Keratinocyte (primary cell): ENCODE results near the gene HEYL.

Source experiments
- CTCF ChIP-seq, 3 experiments: IDR thresholded peaks in 1 of 3; conservative IDR thresholded peaks in 1 of 3; optimal IDR thresholded peaks in 1 of 3; 2 replicates in 2 of 3; 3 replicates in 1 of 3; pipeline versions ENCODE3 to v1.5.1; 2011; ENCODE audit warnings: low read length in 3 of 3, mild to moderate bottlenecking in 3 of 3, moderate library complexity in 2 of 3, control low read depth in 1 of 3, inconsistent platforms in 1 of 3; ENCODE audit not compliant: insufficient read depth in 2 of 3; ENCODE audit errors: extremely low read depth in 1 of 3
- EZH2 ChIP-seq: IDR thresholded peaks from one replicate; pipeline ENCODE4 v1.6.1; 2012; ENCODE audit warnings: inconsistent platforms, mild to moderate bottlenecking, low read length, moderate library complexity

GRCh38 chr1:39679821-39680220, 40.4 kb upstream of the HEYL start:
- no peak for TF ChIP-seq CTCF (optimal IDR thresholded peaks at IDR 0.05 in 1 of 3, IDR thresholded peaks at IDR 0.05 in 1 of 3, conservative IDR thresholded peaks at IDR 0.05 in 1 of 3; ENCODE audit: extremely low read depth in 1 of 3, insufficient read depth in 2 of 3, low read length in 3 of 3)
- no peak for TF ChIP-seq EZH2
